ENCODE data around the gene PPP1R12A. TPM values are rescaled to one million over a fixed set of nuclear protein-coding genes. Genes with fewer than 3 reads are reported as not detected.

PPP1R12A gene
- total RNA-seq, 2 experiments from 2014 or later = 65.6 to 76.4 TPM

- no peak overlapping the region for H3K27ac Mint-ChIP-seq
- TF ChIP-seq, protein P1, sequence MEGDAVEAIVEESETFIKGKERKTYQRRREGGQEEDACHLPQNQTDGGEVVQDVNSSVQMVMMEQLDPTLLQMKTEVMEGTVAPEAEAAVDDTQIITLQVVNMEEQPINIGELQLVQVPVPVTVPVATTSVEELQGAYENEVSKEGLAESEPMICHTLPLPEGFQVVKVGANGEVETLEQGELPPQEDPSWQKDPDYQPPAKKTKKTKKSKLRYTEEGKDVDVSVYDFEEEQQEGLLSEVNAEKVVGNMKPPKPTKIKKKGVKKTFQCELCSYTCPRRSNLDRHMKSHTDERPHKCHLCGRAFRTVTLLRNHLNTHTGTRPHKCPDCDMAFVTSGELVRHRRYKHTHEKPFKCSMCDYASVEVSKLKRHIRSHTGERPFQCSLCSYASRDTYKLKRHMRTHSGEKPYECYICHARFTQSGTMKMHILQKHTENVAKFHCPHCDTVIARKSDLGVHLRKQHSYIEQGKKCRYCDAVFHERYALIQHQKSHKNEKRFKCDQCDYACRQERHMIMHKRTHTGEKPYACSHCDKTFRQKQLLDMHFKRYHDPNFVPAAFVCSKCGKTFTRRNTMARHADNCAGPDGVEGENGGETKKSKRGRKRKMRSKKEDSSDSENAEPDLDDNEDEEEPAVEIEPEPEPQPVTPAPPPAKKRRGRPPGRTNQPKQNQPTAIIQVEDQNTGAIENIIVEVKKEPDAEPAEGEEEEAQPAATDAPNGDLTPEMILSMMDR (IDR thresholded peaks at IDR 0.05) = no peak
- Histone ChIP-seq H3K36me3 (ENCODE audit: insufficient read depth, low read length) (peaks cover 11% of the 10 kb centered on the region), H3K4me1 (ENCODE audit: insufficient read depth, low read length) (no peaks in the 10 kb centered on the region), H3K4me3 (ENCODE audit: low read length) (no peak overlapping the region), H3K9me3 (ENCODE audit: control insufficient read depth in 1 of 2, insufficient read depth in 1 of 2, low read length in 2 of 2) (peaks cover 0 to 8% of the 10 kb centered on the region in 2 experiments), H3K27ac (ENCODE audit: low read depth in 1 of 2, low read length in 2 of 2) (no peak overlapping the region), H3K27me3 (ENCODE audit: control insufficient read depth in 1 of 2, insufficient read depth in 2 of 2, low read length in 2 of 2) (no peaks in the 10 kb centered on the region)
- intact Hi-C loops (cut with DNase I, micrococcal nuclease) = no loop called here
- ChIA-PET CTCF (no interaction called here), POLR2A (no interaction called here)
- DNase-seq = no peak
- no peaks in the 10 kb centered on the region for H3K27me3 Mint-ChIP-seq
- H3K4me3 Mint-ChIP-seq = no peak overlapping the region
- ATAC-seq (ENCODE audit: poor library complexity) = no peak
- peaks cover 36% of the 10 kb centered on the region for H3K4me1 Mint-ChIP-seq (ENCODE audit: low read depth)
- H3K9me3 Mint-ChIP-seq = peaks cover 11% of the 10 kb centered on the region
- peaks cover 79% of the 10 kb centered on the region for H3K36me3 Mint-ChIP-seq (ENCODE audit: low read depth)
Measured at GRCh38 chr12:79858518-79858917, 76.4 kb downstream of the PPP1R12A start.

DNA sequence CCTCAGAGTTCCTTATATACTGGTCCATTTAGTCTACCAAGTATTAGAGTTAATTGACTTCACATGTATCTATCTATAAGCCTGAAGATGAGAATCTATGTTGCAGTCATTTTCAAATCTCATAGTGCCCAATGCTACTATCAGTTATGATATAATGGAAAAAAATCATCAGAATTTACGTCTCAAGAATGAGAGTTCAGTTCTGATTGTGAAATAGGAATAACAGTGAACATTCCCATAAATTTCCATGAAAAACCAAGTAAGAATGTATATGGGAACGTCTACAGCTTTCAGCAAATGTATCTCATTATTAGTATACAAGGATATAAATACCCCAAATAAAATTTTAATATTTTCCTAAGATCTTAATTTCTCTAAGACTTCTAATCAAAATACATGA is 77.2 kb downstream of the PPP1R12A start:
- ATAC-seq (ENCODE audit: poor library complexity) (no peak), DNase-seq (no peak)
- Histone ChIP-seq H3K36me3 (ENCODE audit: insufficient read depth, low read length) (peaks cover 13% of the 10 kb centered on the region), H3K9me3 (ENCODE audit: control insufficient read depth in 1 of 2, insufficient read depth in 1 of 2, low read length in 2 of 2) (peaks cover 8% of the 10 kb centered on the region in 2 experiments), H3K27me3 (ENCODE audit: control insufficient read depth in 1 of 2, insufficient read depth in 2 of 2, low read length in 2 of 2) (no peaks in the 10 kb centered on the region), H3K4me3 (ENCODE audit: low read length) (no peak overlapping the region), H3K4me1 (ENCODE audit: insufficient read depth, low read length) (no peaks in the 10 kb centered on the region), H3K27ac (ENCODE audit: low read depth in 1 of 2, low read length in 2 of 2) (no peak overlapping the region)
- intact Hi-C loops (cut with DNase I, micrococcal nuclease) = no loop called here
- Mint-ChIP-seq H3K4me1 (ENCODE audit: low read depth) (peaks cover 33% of the 10 kb centered on the region), H3K36me3 (ENCODE audit: low read depth) (peaks cover 76% of the 10 kb centered on the region), H3K27ac (no peak overlapping the region), H3K9me3 (peaks cover 11% of the 10 kb centered on the region), H3K4me3 (no peak overlapping the region), H3K27me3 (no peaks in the 10 kb centered on the region)
- TF ChIP-seq, protein P1 (IDR thresholded peaks at IDR 0.05) = no peak
- ChIA-PET CTCF (no interaction called here), POLR2A (no interaction called here)

- no peaks in the 10 kb centered on the region for H3K27me3 Mint-ChIP-seq
- peaks cover 72% of the 10 kb centered on the region for H3K36me3 Mint-ChIP-seq (ENCODE audit: low read depth)
- H3K4me3 Mint-ChIP-seq = no peak overlapping the region
- POLR2A ChIA-PET = interaction anchor here (1.1 kb wide), 1 partner anchor 16 kb away, joined by 3 read pairs; no protein-coding TSS in a partner anchor
- no peak overlapping the region for H3K4me3 ChIP-seq (ENCODE audit: low read length)
- TF ChIP-seq, protein P1 (IDR thresholded peaks at IDR 0.05) = no peak
- DNase-seq (no peak), ATAC-seq (ENCODE audit: poor library complexity) (no peak)
- intact Hi-C loops (cut with DNase I, micrococcal nuclease) = no loop called here
- peaks cover 6 to 24% of the 10 kb centered on the region in 2 experiments for H3K9me3 ChIP-seq (ENCODE audit: control insufficient read depth in 1 of 2, insufficient read depth in 1 of 2, low read length in 2 of 2)
- no peaks in the 10 kb centered on the region for H3K27me3 ChIP-seq (ENCODE audit: control insufficient read depth in 1 of 2, insufficient read depth in 2 of 2, low read length in 2 of 2)
- H3K9me3 Mint-ChIP-seq = peaks cover 5% of the 10 kb centered on the region
- CTCF ChIA-PET = no interaction called here
- H3K4me1 ChIP-seq (ENCODE audit: insufficient read depth, low read length) = peaks cover 12% of the 10 kb centered on the region
- H3K27ac ChIP-seq (ENCODE audit: low read depth in 1 of 2, low read length in 2 of 2) = no peak overlapping the region
- peaks cover 4% of the 10 kb centered on the region for H3K36me3 ChIP-seq (ENCODE audit: insufficient read depth, low read length)
- peaks cover 47% of the 10 kb centered on the region for H3K4me1 Mint-ChIP-seq (ENCODE audit: low read depth)
- H3K27ac Mint-ChIP-seq = peak overlapping the region; percentile 25
Measured at GRCh38 chr12:79850610-79851299, 84.1 kb downstream of the PPP1R12A start.

Measured in CD4-positive, alpha-beta T cell (primary cell).